Fibroblast of villous mesenchyme (primary cell): ENCODE results near the gene PTH1R. TPM values are rescaled to one million over a fixed set of nuclear protein-coding genes. Genes with fewer than 3 reads are reported as not detected.

Experiments
- DNase-seq: peaks from one replicate; pipeline ENCODE4 v3.0.0-alpha.2; 2010; ENCODE audit warnings: low read depth
- H3K4me3 ChIP-seq: 2 replicates; pipeline ENCODE4 v1.5.1; 2011; ENCODE audit warnings: low read depth, mild to moderate bottlenecking, low read length
- CTCF ChIP-seq: IDR thresholded peaks from 2 replicates; pipeline ENCODE4 v1.5.1; 2012; ENCODE audit warnings: low read depth, mild to moderate bottlenecking, low read length; ENCODE audit not compliant: insufficient read depth
- total RNA-seq: library from RNA; depleted of rRNA; stranded (reverse); fragments of >200 nt; gene quantifications from 2 replicates; pipeline ENCODE4 v1.2.3, GENCODE V29; 2012

Gene PTH1R
- total RNA-seq, 1 donor, result 2.6 TPM

- no peak for TF ChIP-seq CTCF
- DNase-seq, result peak; percentile 69
- no peak overlapping the region for H3K4me3 ChIP-seq
These were observed 50.8 kb downstream of the PTH1R start for GRCh38 chr3:46928282-46928681.

- no peak for TF ChIP-seq CTCF
- no peak for DNase-seq
These were observed 51.8 kb downstream of the PTH1R start for GRCh38 chr3:46929324-46929723.

GRCh38 chr3:46930166-46930944 lies 52.8 kb downstream of the PTH1R start:
- no peak for TF ChIP-seq CTCF
- DNase-seq, result no peak

More at GRCh38 chr3:46929324-46929723, 51.8 kb downstream of the PTH1R start:
- H3K4me3 ChIP-seq, result no peak overlapping the region

GRCh38 chr3:46930945-46931403 lies 53.5 kb downstream of the PTH1R start:
- no peak for DNase-seq
- no peak for TF ChIP-seq CTCF
- no peak overlapping the region for H3K4me3 ChIP-seq

More at GRCh38 chr3:46930166-46930944, 52.8 kb downstream of the PTH1R start:
- H3K4me3 ChIP-seq, result no peak overlapping the region

- peak; percentile 95 for DNase-seq
- no peak overlapping the region for H3K4me3 ChIP-seq
- TF ChIP-seq CTCF, result no peak
These were observed 54.3 kb downstream of the PTH1R start for GRCh38 chr3:46931631-46932331.

GRCh38 chr3:46932455-46933225 lies 55.1 kb downstream of the PTH1R start:
- TF ChIP-seq CTCF, result peak; percentile 11
- H3K4me3 ChIP-seq, result no peak overlapping the region
- no peak for DNase-seq
